K562 (cell line): ENCODE data around the gene MPL.

ENCODE experiments used
- ATF7 ChIP-seq: fragments of 450-650 bp; IDR thresholded peaks from 2 replicates; pipeline ENCODE4 v1.7.1; 2014; ENCODE audit warnings: mild to moderate bottlenecking, moderate library complexity
- CREB1 ChIP-seq, 2 experiments: sonication (generic) in 1 of 2; formaldehyde crosslinking in 1 of 2; IDR thresholded peaks; 2 replicates each; pipeline versions ENCODE4 v1.6.1 to v1.8.0; 2012 to 2022; ENCODE audit warnings: inconsistent platforms in 1 of 2, mild to moderate bottlenecking in 1 of 2, missing genetic modification reagents in 1 of 2, moderate library complexity in 1 of 2
- CTCF ChIP-seq, 3 experiments: IDR thresholded peaks in 2 of 3; conservative IDR thresholded peaks in 1 of 3; 2 replicates each; pipeline ENCODE4 v1.5.1; 2011 to 2012; ENCODE audit warnings: low read length in 3 of 3, mild to moderate bottlenecking in 3 of 3, control low read depth in 2 of 3, improper control_type of control experiment in 1 of 3, inconsistent platforms in 1 of 3, low read depth in 1 of 3, mixed read lengths in 1 of 3, moderate library complexity in 1 of 3; ENCODE audit not compliant: insufficient read depth in 2 of 3
- FUS ChIP-seq: fragments of 200-400 bp; formaldehyde crosslinking; optimal IDR thresholded peaks from 2 replicates; pipeline ENCODE3; 2017; ENCODE audit warnings: low read depth, low read length
- L3MBTL2 ChIP-seq: fragments of 450-650 bp; IDR thresholded peaks from 2 replicates; pipeline ENCODE4 v1.6.1; 2016; ENCODE audit warnings: mild to moderate bottlenecking, moderate library complexity
- RCOR1 ChIP-seq, 2 experiments: IDR thresholded peaks; 2 replicates each; pipeline ENCODE4 v1.6.1; 2012; ENCODE audit warnings: low read depth in 2 of 2, low read length in 2 of 2, borderline replicate concordance in 1 of 2, improper control_type of control experiment in 1 of 2
- TCF3 ChIP-seq: sonication (generic); formaldehyde crosslinking; IDR thresholded peaks from 2 replicates; pipeline ENCODE4 v1.4.0; 2020; ENCODE audit warnings: mild to moderate bottlenecking, missing genetic modification reagents
- ZNF23 ChIP-seq: fragments of 250-450 bp; sonication (Bioruptor Pico); IDR thresholded peaks from 2 replicates; pipeline ENCODE4 v1.4.0; 2020; ENCODE audit warnings: mild to moderate bottlenecking

GRCh38 chr1:43354936-43355335 is 17.3 kb downstream of the MPL start:
- TF ChIP-seq TCF3 (CRISPR knock-in tag) (no peak), RCOR1 (IDR thresholded peaks at IDR 0.05; ENCODE audit: borderline replicate concordance in 1 of 2, low read depth in 2 of 2, low read length in 2 of 2) (no peak), ZNF23 (CRISPR knock-in tag) (no peak), ATF7 (no peak), CREB1 (IDR thresholded peaks at IDR 0.05) (no peak), CREB1 (CRISPR knock-in tag; IDR thresholded peaks at IDR 0.05) (no peak), FUS (no peak), CTCF (IDR thresholded peaks at IDR 0.05 in 2 of 3, conservative IDR thresholded peaks at IDR 0.05 in 1 of 3; ENCODE audit: insufficient read depth in 2 of 3, low read depth in 1 of 3, low read length in 3 of 3) (no peak), L3MBTL2 (no peak)
